HL-60 (cell line): ENCODE measurements around the gene PTPRT.

ENCODE experiments used
- DNase-seq, 2 experiments: peaks; one replicate each; pipeline ENCODE4 v3.0.0-alpha.2; 2010 to 2020; ENCODE audit warnings: low read depth in 1 of 2, low spot score in 1 of 2
- H3K27ac ChIP-seq: fragments of 250-450 bp; sonication (Bioruptor Pico); replicated peaks from 2 replicates; pipeline ENCODE4 v1.5.1; 2020; ENCODE audit warnings: mild to moderate bottlenecking, moderate library complexity
- H3K27me3 ChIP-seq: fragments of 250-450 bp; sonication (Bioruptor Pico); 2 replicates; pipeline ENCODE4 v1.5.1; 2021; ENCODE audit warnings: mild to moderate bottlenecking, moderate library complexity; ENCODE audit not compliant: insufficient read depth, poor library complexity, severe bottlenecking
- H3K4me3 ChIP-seq: replicated peaks from 2 replicates; pipeline ENCODE4 v1.5.1; 2011; ENCODE audit warnings: mild to moderate bottlenecking, control low read depth, low read length; ENCODE audit not compliant: insufficient read depth
- CTCF ChIP-seq: IDR thresholded peaks from one replicate; pipeline ENCODE4 v1.5.1; 2011; ENCODE audit warnings: low read length, control low read depth, inconsistent platforms; ENCODE audit not compliant: insufficient read depth
- GABPA ChIP-seq: IDR thresholded peaks from 2 replicates; pipeline ENCODE4 v1.6.1; 2012; ENCODE audit warnings: low read depth
- POLR2AphosphoS5 ChIP-seq: IDR thresholded peaks from 2 replicates; pipeline ENCODE4 v1.6.1; 2012; ENCODE audit warnings: low read depth
- REST ChIP-seq: IDR thresholded peaks from 2 replicates; pipeline ENCODE4 v1.6.1; 2012; ENCODE audit warnings: low read depth; ENCODE audit not compliant: insufficient replicate concordance
- SPI1 ChIP-seq: IDR thresholded peaks from 2 replicates; pipeline ENCODE4 v1.6.1; 2012; ENCODE audit warnings: low read depth, mild to moderate bottlenecking, borderline replicate concordance

The PTPRT gene

GRCh38 chr20:42958367-42959069 is 231.2 kb downstream of the PTPRT start:
- Histone ChIP-seq H3K27ac (no peak overlapping the region), H3K4me3 (no peak overlapping the region), H3K27me3 (peaks cover 3% of the 10 kb centered on the region)
- DNase-seq = no peak
- no peak for TF ChIP-seq POLR2AphosphoS5
- TF ChIP-seq CTCF = no peak
- no peak for TF ChIP-seq SPI1
- TF ChIP-seq GABPA = no peak
- no peak for TF ChIP-seq REST

- Histone ChIP-seq H3K27ac (no peak overlapping the region), H3K4me3 (no peak overlapping the region), H3K27me3 (peaks cover 3% of the 10 kb centered on the region)
- TF ChIP-seq GABPA (no peak), REST (no peak), SPI1 (no peak), CTCF (no peak), POLR2AphosphoS5 (no peak)
- DNase-seq = no peak
Measured at GRCh38 chr20:42957704-42958095, 232.0 kb downstream of the PTPRT start.

GRCh38 chr20:42957018-42957703 is 232.5 kb downstream of the PTPRT start:
- TF ChIP-seq POLR2AphosphoS5 = no peak
- TF ChIP-seq GABPA = no peak
- TF ChIP-seq CTCF = no peak
- no peak for TF ChIP-seq REST
- no peak for TF ChIP-seq SPI1
- DNase-seq = no peak
- Histone ChIP-seq H3K27me3 (peaks cover 3% of the 10 kb centered on the region), H3K4me3 (no peak overlapping the region), H3K27ac (no peak overlapping the region)
